HG03565 (cell line): ENCODE data around the gene SFTPB.
"Not testable (repeated sequence)": the region's sequence is repeated elsewhere in the genome, so short reads cannot be mapped to it uniquely, and the experiment has no call there.

Source experiments
- ATAC-seq: cut with Tn5 transposase; IDR thresholded peaks from one replicate; pipeline ENCODE4 v1.9.1; 2021; ENCODE audit warnings: mild to moderate bottlenecking, moderate library complexity; ENCODE audit not compliant: unreplicated experiment

The SFTPB gene

DNA sequence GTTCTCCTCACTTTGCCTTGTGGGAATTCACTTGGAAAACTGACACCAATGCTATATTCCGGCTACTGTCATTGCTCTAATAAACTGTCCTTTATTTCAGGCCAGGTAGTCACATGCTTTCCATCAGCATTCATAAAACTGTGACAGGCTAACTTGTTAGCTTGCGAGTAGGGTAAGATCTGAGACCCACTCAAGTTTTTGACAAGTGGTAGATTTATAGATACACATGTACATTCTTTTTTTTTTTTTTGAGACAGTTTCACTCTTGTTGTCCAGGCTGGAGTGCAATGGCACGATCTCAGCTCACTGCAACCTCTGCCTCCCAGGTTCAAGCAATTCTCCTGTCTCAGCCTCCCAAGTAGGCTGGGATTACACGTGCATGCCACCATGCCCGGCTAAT is 50.3 kb downstream of the SFTPB start:
- ATAC-seq: not testable (repeated sequence)

DNA sequence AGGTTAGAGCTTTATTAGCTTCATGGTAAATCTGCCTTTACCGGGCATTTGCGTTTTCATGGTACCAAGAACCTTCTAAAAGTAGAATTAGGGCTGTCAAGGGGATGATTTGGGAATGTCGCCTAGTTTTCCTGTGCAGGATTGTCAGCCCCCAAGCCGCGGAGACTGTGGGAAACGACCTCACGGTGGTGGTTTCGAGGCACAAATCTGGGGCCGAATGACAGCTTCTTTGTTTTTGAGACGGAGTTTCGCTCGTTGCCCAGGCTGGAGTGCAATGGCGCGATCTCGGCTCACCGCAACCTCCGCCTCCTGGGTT is 52.6 kb downstream of the SFTPB start:
- no peak for ATAC-seq

DNA sequence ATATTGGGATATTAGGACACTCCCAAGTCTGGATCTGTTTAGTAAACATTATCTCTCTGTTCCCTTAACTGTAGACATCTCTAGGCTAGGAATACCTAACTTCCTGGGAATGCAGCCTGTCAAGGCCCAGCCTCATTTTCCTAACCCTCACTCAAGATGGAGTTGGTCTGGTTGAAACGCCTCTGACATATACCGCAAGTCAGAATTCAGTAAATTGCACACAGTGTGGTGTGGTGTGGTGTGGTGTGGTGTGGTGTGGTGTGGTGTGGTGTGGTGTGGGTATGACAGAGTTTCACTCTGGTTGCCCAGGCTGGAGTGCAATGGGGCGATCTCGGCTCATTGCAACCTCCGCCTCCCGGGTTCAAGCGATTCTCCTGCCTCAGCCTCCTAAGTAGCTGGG is 53.2 kb downstream of the SFTPB start:
- not testable (repeated sequence) for ATAC-seq

DNA sequence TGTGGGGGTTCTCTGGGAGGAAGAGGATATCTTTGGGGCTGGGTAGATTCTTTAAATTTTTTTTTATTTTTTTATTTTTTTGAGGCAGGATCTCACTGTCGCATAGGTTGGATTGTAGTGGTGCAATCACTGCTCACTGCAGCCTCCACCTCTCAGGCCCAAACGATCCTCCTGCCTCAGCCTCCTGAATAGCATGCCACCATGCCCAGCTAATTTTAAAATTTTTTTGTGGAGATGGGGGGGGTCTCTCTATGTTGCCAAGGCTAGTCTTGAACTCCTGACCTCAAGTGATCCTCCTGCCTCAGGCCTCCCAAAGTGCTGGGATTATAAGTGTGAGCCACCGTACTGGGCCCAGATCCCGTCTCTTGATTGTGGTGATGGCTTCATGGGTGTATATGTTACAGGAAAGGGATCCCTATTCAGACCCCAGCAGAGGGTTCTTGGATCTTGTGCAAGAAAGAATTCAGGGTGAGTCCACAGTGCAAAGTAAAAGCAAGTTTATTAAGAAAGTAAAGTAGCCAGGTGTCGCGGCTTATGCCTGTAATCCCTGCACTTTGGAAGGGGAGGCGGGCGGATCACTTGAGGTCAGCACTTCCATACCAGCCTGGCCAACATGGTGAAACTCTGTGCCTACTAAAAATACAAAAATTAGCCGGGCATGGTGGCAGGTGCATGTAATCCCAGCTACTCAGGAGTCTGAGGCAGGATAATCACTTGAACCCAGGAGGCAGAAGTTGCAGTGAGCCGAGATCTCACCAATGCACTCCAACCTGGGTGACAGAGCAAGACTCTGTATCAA is 54.1 kb downstream of the SFTPB start:
- no peak for ATAC-seq

DNA sequence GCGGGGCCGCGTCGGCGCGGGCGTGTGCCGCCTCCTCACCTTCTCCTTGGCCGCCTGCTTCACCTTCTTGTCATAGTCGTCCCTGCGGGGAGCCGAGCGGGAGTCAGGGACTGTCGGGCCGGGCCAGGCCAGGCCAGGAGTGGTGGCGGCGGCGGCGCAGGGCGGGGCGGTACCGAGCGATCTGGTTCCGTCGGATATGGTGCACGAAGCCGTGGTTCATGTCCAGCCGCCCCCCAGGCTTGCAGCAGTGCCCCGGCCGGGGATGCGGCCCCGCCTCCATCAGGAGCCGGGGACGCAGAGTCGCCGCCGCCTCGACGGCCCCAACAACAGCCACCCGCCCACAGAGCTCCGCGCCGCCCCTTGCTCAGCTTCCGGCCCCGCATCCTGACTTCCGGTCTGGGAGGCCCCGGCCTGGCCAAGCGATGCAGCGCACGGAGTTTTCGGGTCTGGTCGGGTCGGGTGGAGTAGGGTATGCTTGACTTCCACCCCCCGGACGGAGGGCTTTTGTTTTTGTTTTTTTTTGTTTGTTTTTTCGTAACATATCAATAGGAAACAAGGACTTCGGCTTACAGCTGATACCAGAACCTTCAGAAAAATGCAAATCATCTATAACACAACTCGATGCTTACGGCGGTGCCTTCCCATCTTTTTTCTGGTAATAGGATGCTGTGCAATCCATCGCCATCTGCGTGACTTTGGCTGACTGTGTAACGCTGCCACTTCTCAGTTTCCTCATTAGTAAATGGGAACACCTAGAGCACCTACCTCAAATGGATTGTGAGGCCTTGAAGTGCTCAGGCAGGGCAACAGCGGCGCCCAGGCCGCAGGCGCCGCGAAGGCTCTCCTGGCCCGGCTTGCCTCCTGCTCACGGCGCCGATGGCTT is 56.1 kb downstream of the SFTPB start, which contains the start of gene C2orf68:
Gene C2orf68 (minus strand): TSS at position 362 of the 883 bp plus-strand sequence. CDS start 82 bp downstream, at position 280.
- peak; percentile 54 for ATAC-seq

DNA sequence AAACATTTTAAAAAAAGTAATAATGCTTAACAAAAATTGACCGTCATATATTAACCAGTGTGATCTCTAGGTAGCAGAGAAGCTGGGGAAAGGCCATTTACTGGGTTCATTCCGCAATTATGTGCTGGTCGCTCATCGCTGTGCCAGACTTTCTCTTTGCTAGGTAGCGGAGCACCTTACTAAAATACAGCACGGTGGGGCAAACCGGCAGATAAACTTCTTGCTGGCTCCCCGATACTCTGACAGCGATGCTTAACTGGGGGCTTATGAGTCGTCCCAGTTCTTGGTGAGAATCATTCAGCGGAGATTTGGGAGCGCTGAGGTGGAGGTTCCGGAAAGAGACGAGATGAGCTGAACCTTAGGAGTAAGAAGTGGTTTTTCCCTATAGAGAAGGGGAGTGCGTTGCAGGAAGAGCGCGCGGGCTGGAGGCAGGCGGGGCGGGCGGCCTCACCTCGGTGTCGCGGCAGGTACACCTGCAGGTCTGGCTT is 56.7 kb downstream of the SFTPB start:
- no peak for ATAC-seq
